Neural crest cell (in vitro differentiated cells): Measurements from ENCODE around the gene JSRP1. TPM values are rescaled to one million over a fixed set of nuclear protein-coding genes. Genes with fewer than 3 reads are reported as not detected.

ENCODE experiments used
- DNase-seq: peaks from one replicate; pipeline ENCODE4 v3.0.0; 2021; ENCODE audit warnings: low read depth, mixed read lengths, low spot score
- H3K27ac Mint-ChIP-seq: one replicate; pipeline ENCODE4 v1.8.0; 2021; ENCODE audit warnings: mild to moderate bottlenecking, mixed read lengths; ENCODE audit not compliant: unreplicated experiment
- H3K27me3 Mint-ChIP-seq: 2 replicates; pipeline ENCODE4 v1.8.0; 2021; ENCODE audit warnings: low read depth, mild to moderate bottlenecking, mixed read lengths
- H3K36me3 Mint-ChIP-seq: 2 replicates; pipeline ENCODE4 v1.8.0; 2021; ENCODE audit warnings: low read depth, mild to moderate bottlenecking, mixed read lengths
- H3K4me1 Mint-ChIP-seq: 2 replicates; pipeline ENCODE4 v1.8.0; 2021; ENCODE audit warnings: mixed read lengths
- H3K4me3 Mint-ChIP-seq: one replicate; pipeline ENCODE4 v1.8.0; 2021; ENCODE audit warnings: mild to moderate bottlenecking, mixed read lengths
- H3K9me3 Mint-ChIP-seq: 2 replicates; pipeline ENCODE4 v1.8.0; 2021; ENCODE audit warnings: mixed read lengths
- microRNA-seq: library from miRNA; unstranded; fragments of <30 nt; microRNA quantifications from one replicate; pipeline ENCODE4, GENCODE V29; 2020
- total RNA-seq: library from RNA; stranded (reverse); gene quantifications from 2 replicates; pipeline ENCODE4 v1.2.1, GENCODE V29; 2021
- TF ChIP-seq, protein P1 (sequence below): fragments of 200-600 bp; sonication (generic); conservative IDR thresholded peaks from 2 replicates; pipeline ENCODE4 v1.5.0; 2021; ENCODE audit warnings: antibody characterized with exemption, mild to moderate bottlenecking

The JSRP1 gene
- total RNA-seq, 1 donor from 2014 or later = 0.40 TPM

DNA sequence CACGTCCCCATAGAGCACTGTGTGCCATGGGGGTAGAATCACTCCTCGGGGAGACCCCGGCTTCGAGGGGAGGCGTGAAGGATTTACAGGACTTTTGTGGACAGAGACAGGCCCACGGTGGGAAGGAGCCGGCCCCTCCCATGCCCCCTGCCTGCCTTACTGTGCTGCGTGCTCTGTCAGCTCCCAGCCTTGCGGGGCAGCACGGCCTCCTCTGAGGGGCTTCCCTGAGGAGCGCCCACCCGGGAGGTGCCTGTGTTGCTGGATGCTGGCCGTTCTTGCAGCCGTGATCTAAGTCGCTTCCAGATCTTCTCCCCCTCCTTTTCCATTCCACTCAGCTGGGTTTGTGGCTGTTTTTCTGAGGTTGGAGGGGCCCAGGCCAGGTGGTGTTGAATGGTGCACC is 49.2 kb downstream of the JSRP1 start:
- DNase-seq = no peak
- Mint-ChIP-seq H3K27me3 (no peaks in the 10 kb centered on the region), H3K4me3 (no peak overlapping the region)

DNA sequence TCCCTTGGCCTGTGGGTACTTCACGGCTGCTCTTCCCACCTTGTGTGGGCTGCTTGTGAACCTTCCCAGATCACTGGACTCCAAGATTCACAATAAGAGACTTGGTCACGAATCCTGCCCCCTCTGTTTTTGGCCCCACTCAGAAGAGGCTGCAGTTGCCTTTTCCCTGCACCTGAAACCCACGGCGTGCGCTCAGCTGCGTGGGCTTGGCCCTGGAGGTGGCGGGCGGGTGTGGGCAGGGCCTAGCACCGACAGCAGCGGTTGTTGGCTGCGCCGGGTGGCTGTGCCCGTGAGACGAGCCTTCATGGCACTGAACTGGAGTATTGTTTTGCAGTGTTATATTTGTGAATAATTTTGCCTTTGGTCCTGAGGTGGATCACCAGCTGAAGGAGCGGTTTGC is 53.9 kb downstream of the JSRP1 start:
- Mint-ChIP-seq H3K27me3 (no peaks in the 10 kb centered on the region), H3K4me3 (no peak overlapping the region), H3K4me1 (peaks cover 5% of the 10 kb centered on the region), H3K9me3 (no peaks in the 10 kb centered on the region), H3K27ac (no peak overlapping the region), H3K36me3 (peaks cover 2% of the 10 kb centered on the region)
- DNase-seq = no peak
- TF ChIP-seq, protein P1, sequence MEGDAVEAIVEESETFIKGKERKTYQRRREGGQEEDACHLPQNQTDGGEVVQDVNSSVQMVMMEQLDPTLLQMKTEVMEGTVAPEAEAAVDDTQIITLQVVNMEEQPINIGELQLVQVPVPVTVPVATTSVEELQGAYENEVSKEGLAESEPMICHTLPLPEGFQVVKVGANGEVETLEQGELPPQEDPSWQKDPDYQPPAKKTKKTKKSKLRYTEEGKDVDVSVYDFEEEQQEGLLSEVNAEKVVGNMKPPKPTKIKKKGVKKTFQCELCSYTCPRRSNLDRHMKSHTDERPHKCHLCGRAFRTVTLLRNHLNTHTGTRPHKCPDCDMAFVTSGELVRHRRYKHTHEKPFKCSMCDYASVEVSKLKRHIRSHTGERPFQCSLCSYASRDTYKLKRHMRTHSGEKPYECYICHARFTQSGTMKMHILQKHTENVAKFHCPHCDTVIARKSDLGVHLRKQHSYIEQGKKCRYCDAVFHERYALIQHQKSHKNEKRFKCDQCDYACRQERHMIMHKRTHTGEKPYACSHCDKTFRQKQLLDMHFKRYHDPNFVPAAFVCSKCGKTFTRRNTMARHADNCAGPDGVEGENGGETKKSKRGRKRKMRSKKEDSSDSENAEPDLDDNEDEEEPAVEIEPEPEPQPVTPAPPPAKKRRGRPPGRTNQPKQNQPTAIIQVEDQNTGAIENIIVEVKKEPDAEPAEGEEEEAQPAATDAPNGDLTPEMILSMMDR = no peak

More for the DNA sequence above, 49.2 kb downstream of the JSRP1 start:
- Mint-ChIP-seq H3K9me3 (no peaks in the 10 kb centered on the region), H3K36me3 (peaks cover 7% of the 10 kb centered on the region), H3K27ac (no peak overlapping the region), H3K4me1 (no peaks in the 10 kb centered on the region)
- TF ChIP-seq, protein P1 = no peak

Small RNAs within 50 kb of the gene (microRNA-seq; reads per million reads assigned to microRNA genes)
- gene MIR1227 (72.8 reads per million, percentile 57 among the genes with 10 or more reads in this experiment), gene MIR4321 (not detected)

Other genes with a start within 250 kb of the JSRP1 start
- gene BTBD2, start 240.7 kb downstream of the JSRP1 start, total RNA-seq = 138 and 142 TPM in 2 replicates
- gene MKNK2, start 205.2 kb downstream of the JSRP1 start, total RNA-seq = 115 and 123 TPM in 2 replicates
- gene MOB3A, start 160.1 kb downstream of the JSRP1 start, total RNA-seq = 40.0 and 42.1 TPM in 2 replicates
- gene IZUMO4, start 159.5 kb downstream of the JSRP1 start, total RNA-seq = 5.5 and 5.6 TPM in 2 replicates
- 142 and 146 TPM in 2 replicates for gene AP3D1, start 104.9 kb downstream of the JSRP1 start, total RNA-seq
- 117 and 127 TPM in 2 replicates for gene DOT1L, start 92.5 kb downstream of the JSRP1 start, total RNA-seq
- 132 and 137 TPM in 2 replicates for gene PLEKHJ1, start 20.1 kb downstream of the JSRP1 start, total RNA-seq
- gene SF3A2, start 19.6 kb downstream of the JSRP1 start, total RNA-seq = 186 and 189 TPM in 2 replicates
- gene AMH, start 7.1 kb downstream of the JSRP1 start, total RNA-seq = 71.6 and 79.1 TPM in 2 replicates
- not detected in 2 replicates for gene PEAK3, start 25.8 kb upstream of the JSRP1 start, total RNA-seq
- not detected in 2 replicates for gene LINGO3, start 51.7 kb upstream of the JSRP1 start, total RNA-seq
- 191 and 198 TPM in 2 replicates for gene LSM7, start 72.2 kb upstream of the JSRP1 start, total RNA-seq
- 117 and 119 TPM in 2 replicates for gene SPPL2B, start 72.3 kb upstream of the JSRP1 start, total RNA-seq
- 0.12 TPM in 1 of 2 replicates, not detected in the other for gene TMPRSS9, start 103.8 kb upstream of the JSRP1 start, total RNA-seq
- gene TIMM13, start 171.2 kb upstream of the JSRP1 start, total RNA-seq = 145 and 155 TPM in 2 replicates
- 201 and 206 TPM in 2 replicates for gene LMNB2, start 200.5 kb upstream of the JSRP1 start, total RNA-seq
- 3.3 and 4.1 TPM in 2 replicates for gene GADD45B, start 219.7 kb upstream of the JSRP1 start, total RNA-seq